OCI-LY7 (cell line): Measurements from ENCODE around the gene OST4.

ENCODE experiments used
- CTCF ChIP-seq: fragments of 200-600 bp; sonication (generic); conservative IDR thresholded peaks from 2 replicates; pipeline ENCODE4 v1.5.1; 2014; ENCODE audit warnings: mild to moderate bottlenecking, antibody characterized with exemption, low read length, moderate library complexity, mixed read lengths
- EZH2phosphoT487 ChIP-seq: fragments of 200-600 bp; sonication (generic); IDR thresholded peaks from 2 replicates; pipeline ENCODE4 v1.6.1; 2018; ENCODE audit warnings: low read depth, borderline replicate concordance, mild to moderate bottlenecking, mixed run types, antibody characterized with exemption, low read length, moderate library complexity, mixed read lengths

DNA sequence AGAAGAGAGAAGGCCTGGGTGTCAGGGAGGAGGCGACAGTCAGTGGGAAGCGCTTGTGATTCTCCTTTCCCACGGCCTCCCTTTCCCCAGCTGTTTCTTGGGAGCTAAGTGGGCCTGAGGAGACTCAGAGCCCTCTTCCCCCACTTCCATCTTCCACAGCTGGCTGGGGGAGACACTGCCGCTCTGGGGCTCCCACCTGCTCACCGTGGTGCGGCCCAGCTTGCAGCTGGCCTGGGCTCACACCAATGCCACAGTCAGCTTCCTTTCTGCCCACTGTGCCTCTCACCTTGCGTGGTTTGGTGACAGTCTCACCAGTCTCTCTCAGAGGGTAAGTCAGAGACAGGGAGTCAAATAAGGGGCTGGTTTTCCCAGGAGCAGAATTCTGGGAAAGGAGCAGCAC is 31.6 kb downstream of the OST4 start:
- TF ChIP-seq CTCF (no peak), EZH2phosphoT487 (no peak)
